PC-3 (cell line): Measurements from ENCODE around the gene ZNF862. TPM values are rescaled to one million over a fixed set of nuclear protein-coding genes. Genes with fewer than 3 reads are reported as not detected.

ENCODE experiments used
- ATAC-seq: fragments of 200-7000 bp; cut with Tn5 transposase; 2 replicates; pipeline ENCODE4 v1.9.1; 2020; ENCODE audit warnings: mild to moderate bottlenecking, moderate library complexity
- BruUV-seq: library from RNA; stranded (reverse); fragments of 400-500 nt; replicated peaks from 2 replicates; lab custom pipeline; 2021; lab: Mats Ljungman, UMichigan
- CTCF ChIA-PET: fragments of 300-600 bp; sonication (Branson Sonifier 250); formaldehyde crosslinking; loops from one replicate; lab custom pipeline; 2022; ENCODE audit warnings: antibody characterized with exemption; lab: Charles Lee
- POLR2A ChIA-PET: fragments of 300-600 bp; sonication (Branson Sonifier 250); formaldehyde crosslinking; loops from one replicate; lab custom pipeline; 2022; ENCODE audit warnings: antibody characterized with exemption; ENCODE audit not compliant: unreplicated experiment; lab: Charles Lee
- DNase-seq: peaks from one replicate; pipeline ENCODE4 v3.0.0-alpha.2; 2015
- H2AFZ ChIP-seq: fragments of 300-600 bp; sonication (generic); 2 replicates; pipeline ENCODE4 v1.6.0; 2016; ENCODE audit warnings: antibody characterized with exemption, low read length
- H3F3A ChIP-seq: fragments of 300-600 bp; sonication (generic); one replicate; pipeline ENCODE4 v1.6.0; 2017; ENCODE audit warnings: antibody characterized with exemption, low read length, control low read depth, mild to moderate bottlenecking; ENCODE audit not compliant: unreplicated experiment
- H3K27ac ChIP-seq: fragments of 300-600 bp; sonication (generic); 2 replicates; pipeline ENCODE4 v1.5.1; 2016; ENCODE audit warnings: mild to moderate bottlenecking, low read length
- H3K27me3 ChIP-seq: fragments of 300-600 bp; sonication (generic); 2 replicates; pipeline ENCODE4 v1.6.1; 2016; ENCODE audit warnings: low read length, mixed read lengths
- H3K36me3 ChIP-seq: fragments of 300-600 bp; sonication (generic); 2 replicates; pipeline ENCODE4 v1.6.1; 2016; ENCODE audit warnings: low read depth, mixed run types, low read length, mixed read lengths
- H3K4me1 ChIP-seq: fragments of 300-600 bp; sonication (generic); 2 replicates; pipeline ENCODE4 v1.5.1; 2016; ENCODE audit warnings: low read length; ENCODE audit not compliant: insufficient read depth
- H3K4me2 ChIP-seq: fragments of 300-600 bp; sonication (generic); 2 replicates; pipeline ENCODE4 v1.6.0; 2016; ENCODE audit warnings: low read length
- H3K4me3 ChIP-seq: fragments of 300-600 bp; sonication (generic); 2 replicates; pipeline ENCODE4 v1.5.1; 2016; ENCODE audit warnings: mild to moderate bottlenecking, low read length, mixed read lengths
- H3K79me2 ChIP-seq: fragments of 300-600 bp; sonication (generic); 2 replicates; pipeline ENCODE4 v1.6.1; 2017; ENCODE audit warnings: low read length, mixed read lengths
- H3K9ac ChIP-seq: fragments of 300-600 bp; sonication (generic); 2 replicates; pipeline ENCODE4 v1.6.0; 2016; ENCODE audit warnings: mild to moderate bottlenecking, low read length
- H3K9me2 ChIP-seq: fragments of 300-600 bp; sonication (generic); replicated peaks from 2 replicates; pipeline ENCODE4 v1.6.1; 2016; ENCODE audit warnings: mixed run types, low read length, mixed read lengths
- H3K9me3 ChIP-seq: fragments of 300-600 bp; sonication (generic); 2 replicates; pipeline ENCODE4 v1.6.1; 2016; ENCODE audit warnings: low read length, mixed read lengths
- H4K20me1 ChIP-seq: fragments of 300-600 bp; sonication (generic); 2 replicates; pipeline ENCODE4 v1.6.1; 2016; ENCODE audit warnings: low read length, mixed read lengths
- EZH2 ChIP-seq: fragments of 300-600 bp; sonication (generic); IDR thresholded peaks from one replicate; pipeline ENCODE4 v1.6.1; 2017; ENCODE audit warnings: antibody characterized with exemption, mild to moderate bottlenecking, low read length; ENCODE audit not compliant: unreplicated experiment
- EZH2phosphoT487 ChIP-seq: fragments of 300-600 bp; sonication (generic); IDR thresholded peaks from 2 replicates; pipeline ENCODE4 v1.6.1; 2018; ENCODE audit warnings: mild to moderate bottlenecking, antibody characterized with exemption, low read length, borderline replicate concordance
- intact Hi-C: fragments of 100-400 bp; cut with micrococcal nuclease; formaldehyde crosslinking; loops from 2 replicates; pipeline ENCODE4 v1.9.0; 2023
- total RNA-seq: library from RNA; depleted of rRNA; stranded (reverse); fragments of >200 nt; gene quantifications from 2 replicates; pipeline ENCODE4 v1.2.3, GENCODE V29; 2014
- TF ChIP-seq, protein P1 (sequence below): fragments of 300-600 bp; sonication (generic); conservative IDR thresholded peaks from 2 replicates; pipeline ENCODE4 v1.5.1; 2017; ENCODE audit warnings: antibody characterized with exemption, low read depth, mild to moderate bottlenecking, low read length

Gene ZNF862
- total RNA-seq, 1 experiment from 2014 or later = 3.0 TPM

DNA sequence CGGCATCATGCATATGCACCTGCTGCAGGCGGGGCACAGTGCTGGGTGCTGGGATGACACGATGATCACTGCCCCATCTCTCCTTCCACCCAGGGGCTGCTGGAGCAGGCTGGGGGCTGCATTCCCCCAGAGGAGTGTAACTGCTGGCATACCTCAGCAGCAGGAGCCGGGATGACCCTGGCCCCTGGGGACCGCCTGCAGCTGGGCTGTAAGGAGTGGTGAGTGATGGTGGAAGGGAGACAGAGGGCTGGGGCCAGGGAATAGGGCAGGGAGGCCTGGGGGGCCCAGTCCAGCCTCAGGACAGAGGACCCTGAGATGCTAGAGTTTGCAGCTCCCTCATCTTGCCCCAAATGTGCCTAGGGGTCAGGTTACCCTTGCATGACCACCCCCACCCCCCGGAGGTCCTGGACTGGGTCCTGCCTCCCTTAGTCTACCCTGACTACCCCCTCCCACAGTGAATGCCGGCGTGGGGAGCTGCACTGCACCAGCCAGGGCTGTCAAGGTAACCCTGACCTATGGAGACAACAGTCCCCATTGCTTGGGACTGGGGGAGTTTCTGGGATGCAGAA lies 14.5 kb upstream of the ZNF862 start:
- H3F3A ChIP-seq = no peaks in the 10 kb centered on the region
- H3K9ac ChIP-seq = no peak overlapping the region
- H3K4me3 ChIP-seq = no peak overlapping the region
- H3K9me2 ChIP-seq = no peaks in the 10 kb centered on the region
- DNase-seq (no peak), ATAC-seq (no peak)
- H3K4me2 ChIP-seq = no peak overlapping the region
- BruUV-seq = no TSS peak
- no peaks in the 10 kb centered on the region for H3K9me3 ChIP-seq
- no peaks in the 10 kb centered on the region for H3K4me1 ChIP-seq
- ChIA-PET CTCF (no interaction called here), POLR2A (no interaction called here)
- no peak overlapping the region for H2AFZ ChIP-seq
- no peaks in the 10 kb centered on the region for H3K79me2 ChIP-seq
- TF ChIP-seq EZH2 (no peak), EZH2phosphoT487 (no peak)
- TF ChIP-seq, protein P1, sequence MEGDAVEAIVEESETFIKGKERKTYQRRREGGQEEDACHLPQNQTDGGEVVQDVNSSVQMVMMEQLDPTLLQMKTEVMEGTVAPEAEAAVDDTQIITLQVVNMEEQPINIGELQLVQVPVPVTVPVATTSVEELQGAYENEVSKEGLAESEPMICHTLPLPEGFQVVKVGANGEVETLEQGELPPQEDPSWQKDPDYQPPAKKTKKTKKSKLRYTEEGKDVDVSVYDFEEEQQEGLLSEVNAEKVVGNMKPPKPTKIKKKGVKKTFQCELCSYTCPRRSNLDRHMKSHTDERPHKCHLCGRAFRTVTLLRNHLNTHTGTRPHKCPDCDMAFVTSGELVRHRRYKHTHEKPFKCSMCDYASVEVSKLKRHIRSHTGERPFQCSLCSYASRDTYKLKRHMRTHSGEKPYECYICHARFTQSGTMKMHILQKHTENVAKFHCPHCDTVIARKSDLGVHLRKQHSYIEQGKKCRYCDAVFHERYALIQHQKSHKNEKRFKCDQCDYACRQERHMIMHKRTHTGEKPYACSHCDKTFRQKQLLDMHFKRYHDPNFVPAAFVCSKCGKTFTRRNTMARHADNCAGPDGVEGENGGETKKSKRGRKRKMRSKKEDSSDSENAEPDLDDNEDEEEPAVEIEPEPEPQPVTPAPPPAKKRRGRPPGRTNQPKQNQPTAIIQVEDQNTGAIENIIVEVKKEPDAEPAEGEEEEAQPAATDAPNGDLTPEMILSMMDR = no peak
- H3K27ac ChIP-seq = no peak overlapping the region
- no peaks in the 10 kb centered on the region for H3K27me3 ChIP-seq
- no peaks in the 10 kb centered on the region for H3K36me3 ChIP-seq
- intact Hi-C loops = no loop called here
- H4K20me1 ChIP-seq = no peaks in the 10 kb centered on the region

DNA sequence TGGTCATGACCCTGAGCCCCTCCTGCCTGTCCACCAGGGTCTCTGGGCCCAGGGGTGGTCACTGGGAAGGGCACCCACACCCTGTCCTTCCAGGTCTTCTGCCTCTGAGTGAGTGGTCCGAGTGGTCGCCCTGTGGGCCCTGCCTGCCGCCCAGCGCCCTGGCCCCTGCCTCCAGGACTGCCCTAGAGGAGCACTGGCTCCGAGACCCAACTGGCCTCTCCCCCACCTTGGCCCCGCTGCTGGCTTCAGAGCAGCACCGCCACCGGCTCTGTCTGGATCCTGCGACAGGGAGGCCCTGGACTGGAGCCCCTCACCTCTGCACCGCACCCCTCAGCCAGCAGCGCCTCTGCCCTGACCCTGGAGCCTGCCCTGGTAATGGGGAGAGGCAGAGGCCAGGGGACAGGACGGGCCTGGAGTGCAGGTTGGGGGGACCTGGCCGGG lies 13.9 kb upstream of the ZNF862 start:
- CTCF ChIA-PET = no interaction called here
- Histone ChIP-seq H3F3A (no peaks in the 10 kb centered on the region), H3K4me3 (no peak overlapping the region), H3K4me1 (no peaks in the 10 kb centered on the region), H2AFZ (no peak overlapping the region), H3K9me3 (no peaks in the 10 kb centered on the region), H3K27me3 (no peaks in the 10 kb centered on the region), H3K27ac (no peak overlapping the region), H3K4me2 (no peak overlapping the region), H3K36me3 (no peaks in the 10 kb centered on the region), H3K79me2 (no peaks in the 10 kb centered on the region), H3K9me2 (no peaks in the 10 kb centered on the region), H4K20me1 (no peaks in the 10 kb centered on the region), H3K9ac (no peak overlapping the region)
- intact Hi-C loops = no loop called here
- TF ChIP-seq, protein P1 = no peak
- no peak for ATAC-seq
- DNase-seq = no peak
- BruUV-seq = no TSS peak
- POLR2A ChIA-PET = no interaction called here

- POLR2A ChIA-PET = no interaction called here
- TF ChIP-seq EZH2phosphoT487 = no peak
- TF ChIP-seq EZH2 = no peak
- no TSS peak for BruUV-seq
- Histone ChIP-seq H3K36me3 (no peaks in the 10 kb centered on the region), H3K79me2 (no peaks in the 10 kb centered on the region), H2AFZ (no peak overlapping the region), H3K4me1 (no peaks in the 10 kb centered on the region), H3K9ac (no peak overlapping the region), H3K9me2 (no peaks in the 10 kb centered on the region), H4K20me1 (no peaks in the 10 kb centered on the region), H3K27me3 (no peaks in the 10 kb centered on the region), H3K4me2 (no peak overlapping the region), H3K9me3 (no peaks in the 10 kb centered on the region), H3F3A (no peaks in the 10 kb centered on the region), H3K4me3 (no peak overlapping the region), H3K27ac (no peak overlapping the region)
- CTCF ChIA-PET = no interaction called here
- ATAC-seq (no peak), DNase-seq (no peak)
- intact Hi-C loops = no loop called here
Observed at GRCh38 chr7:149824748-149825566, 13.2 kb upstream of the ZNF862 start.
